Epithelial cell of proximal tubule (primary cell): ENCODE results near the gene PPARA. TPM values are rescaled to one million over a fixed set of nuclear protein-coding genes. Genes with fewer than 3 reads are reported as not detected.

ENCODE experiments used
- DNase-seq: peaks from one replicate; pipeline ENCODE4 v3.0.0-alpha.2; 2011; ENCODE audit warnings: low read depth
- H3K4me3 ChIP-seq: 2 replicates; pipeline ENCODE4 v1.5.1; 2011; ENCODE audit warnings: low read depth, mild to moderate bottlenecking, low read length
- total RNA-seq: library from RNA; depleted of rRNA; stranded (reverse); fragments of >200 nt; gene quantifications from 2 replicates; pipeline ENCODE4 v1.2.3, GENCODE V29; 2015
- TF ChIP-seq, protein P1 (sequence below): conservative IDR thresholded peaks from 2 replicates; pipeline ENCODE4 v1.5.1; 2012; ENCODE audit warnings: low read depth, mild to moderate bottlenecking, low read length

The PPARA gene
- total RNA-seq, 1 donor from 2014 or later, result 18.5 TPM

DNA sequence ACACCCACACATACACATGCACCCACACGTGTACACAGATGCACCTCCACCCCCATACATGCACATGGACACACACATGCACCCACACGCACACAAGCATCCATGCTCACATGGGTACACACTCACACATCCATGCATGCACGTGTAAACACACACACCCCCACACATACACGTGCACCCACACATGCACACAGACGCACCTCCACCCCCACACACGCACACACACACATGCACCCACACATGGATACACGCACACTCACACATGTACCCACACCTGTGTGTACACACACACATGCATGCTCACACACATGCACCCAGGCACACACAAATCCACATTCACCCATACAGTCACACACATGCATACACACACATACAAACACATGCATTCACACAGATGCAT is 75.3 kb downstream of the PPARA start:
- TF ChIP-seq, protein P1, sequence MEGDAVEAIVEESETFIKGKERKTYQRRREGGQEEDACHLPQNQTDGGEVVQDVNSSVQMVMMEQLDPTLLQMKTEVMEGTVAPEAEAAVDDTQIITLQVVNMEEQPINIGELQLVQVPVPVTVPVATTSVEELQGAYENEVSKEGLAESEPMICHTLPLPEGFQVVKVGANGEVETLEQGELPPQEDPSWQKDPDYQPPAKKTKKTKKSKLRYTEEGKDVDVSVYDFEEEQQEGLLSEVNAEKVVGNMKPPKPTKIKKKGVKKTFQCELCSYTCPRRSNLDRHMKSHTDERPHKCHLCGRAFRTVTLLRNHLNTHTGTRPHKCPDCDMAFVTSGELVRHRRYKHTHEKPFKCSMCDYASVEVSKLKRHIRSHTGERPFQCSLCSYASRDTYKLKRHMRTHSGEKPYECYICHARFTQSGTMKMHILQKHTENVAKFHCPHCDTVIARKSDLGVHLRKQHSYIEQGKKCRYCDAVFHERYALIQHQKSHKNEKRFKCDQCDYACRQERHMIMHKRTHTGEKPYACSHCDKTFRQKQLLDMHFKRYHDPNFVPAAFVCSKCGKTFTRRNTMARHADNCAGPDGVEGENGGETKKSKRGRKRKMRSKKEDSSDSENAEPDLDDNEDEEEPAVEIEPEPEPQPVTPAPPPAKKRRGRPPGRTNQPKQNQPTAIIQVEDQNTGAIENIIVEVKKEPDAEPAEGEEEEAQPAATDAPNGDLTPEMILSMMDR, result no peak
- no peak overlapping the region for H3K4me3 ChIP-seq
- no peak for DNase-seq

DNA sequence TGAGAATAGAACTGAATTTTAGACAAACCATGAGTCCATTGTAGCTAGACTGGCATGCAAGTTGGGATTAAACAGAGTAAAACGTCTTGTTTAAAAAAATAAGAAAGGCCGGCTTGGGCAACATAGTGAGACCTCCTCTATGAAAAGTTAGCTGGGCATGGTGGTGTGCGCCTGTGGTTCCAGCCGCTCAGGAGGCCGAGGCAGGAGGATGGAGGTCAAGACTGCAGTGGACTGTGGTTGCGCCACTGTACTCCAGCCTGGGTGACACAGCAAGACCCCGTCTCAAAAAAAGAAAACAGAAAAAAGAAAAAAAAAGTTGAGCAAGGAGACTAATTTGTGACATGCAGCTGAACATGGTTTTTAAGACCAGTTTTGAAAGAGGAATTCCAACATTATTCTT is 76.3 kb downstream of the PPARA start:
- TF ChIP-seq, protein P1, result no peak
- DNase-seq, result no peak
- no peak overlapping the region for H3K4me3 ChIP-seq

DNA sequence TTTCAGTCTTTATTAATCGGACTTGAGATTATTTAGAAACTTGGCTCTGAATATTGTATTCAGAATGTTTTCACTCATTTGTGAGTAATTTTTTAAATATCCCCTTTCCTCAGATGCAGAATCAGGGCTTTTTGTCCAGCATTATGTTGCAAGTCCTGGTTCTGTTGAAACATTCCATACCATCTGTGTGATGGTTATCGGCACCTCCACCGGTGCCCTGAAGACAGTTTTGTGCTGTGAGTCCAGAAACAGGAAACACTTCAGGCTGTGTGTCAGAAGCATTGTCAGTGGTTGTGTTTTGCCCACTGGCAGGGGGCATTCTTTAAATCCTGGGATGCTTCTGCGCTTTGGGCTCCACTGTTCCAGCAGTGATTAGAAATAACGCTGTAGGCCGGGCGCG is 79.4 kb downstream of the PPARA start:
- TF ChIP-seq, protein P1, result no peak
- H3K4me3 ChIP-seq, result no peak overlapping the region

DNA sequence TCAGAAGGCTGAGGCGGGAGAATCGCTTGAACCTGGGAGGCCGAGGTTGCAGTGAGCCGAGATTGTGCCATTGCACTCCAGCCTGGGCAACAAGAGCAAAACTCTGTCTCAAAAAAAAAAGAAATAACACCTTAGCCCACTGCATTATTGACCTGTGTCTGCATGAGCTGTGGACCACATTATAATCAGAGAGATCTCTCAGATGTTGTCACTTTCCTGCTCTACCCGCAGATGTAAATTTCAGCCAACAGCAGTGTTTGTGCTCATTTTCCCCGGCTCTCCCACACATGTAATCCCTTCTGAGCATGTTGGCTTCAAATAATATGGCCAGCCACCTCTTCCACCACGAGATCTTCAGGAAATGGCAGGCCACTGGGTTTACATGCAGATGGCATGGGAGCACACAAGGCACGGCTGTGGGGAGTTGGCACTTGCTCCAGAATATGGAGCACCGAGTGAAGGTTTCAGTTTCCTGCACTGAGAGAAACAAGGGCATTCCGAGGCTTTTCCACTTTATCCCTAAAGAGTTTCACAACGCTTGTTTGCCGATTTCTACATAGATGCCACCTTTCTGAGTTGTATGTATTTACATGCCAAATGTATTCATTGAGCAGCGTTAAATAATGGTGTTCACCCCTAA is 80.1 kb downstream of the PPARA start:
- no peak for DNase-seq
- no peak overlapping the region for H3K4me3 ChIP-seq
- TF ChIP-seq, protein P1, result no peak

More for the DNA sequence above, 79.4 kb downstream of the PPARA start:
- DNase-seq, result no peak

DNA sequence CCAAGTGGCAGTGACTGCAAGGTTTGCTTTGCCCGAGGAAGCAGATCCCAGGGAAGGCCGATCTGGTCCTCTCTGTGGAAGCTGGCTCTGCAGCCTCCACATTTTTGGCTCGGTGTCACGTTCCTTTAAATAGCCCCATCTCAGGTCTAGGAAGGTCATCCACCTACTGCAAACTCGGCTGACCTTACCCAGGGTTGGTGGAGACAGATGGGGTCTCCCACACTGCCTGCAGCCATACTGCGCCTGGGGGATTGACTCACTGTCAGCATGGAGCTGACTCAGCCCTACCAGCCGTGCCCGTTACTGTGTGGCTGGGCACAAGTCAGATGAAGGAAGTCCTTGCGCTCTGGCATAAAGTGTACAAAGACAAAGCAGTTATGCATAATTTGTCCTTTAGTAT is 82.9 kb downstream of the PPARA start:
- no peak overlapping the region for H3K4me3 ChIP-seq
- TF ChIP-seq, protein P1, result no peak
- no peak for DNase-seq

DNA sequence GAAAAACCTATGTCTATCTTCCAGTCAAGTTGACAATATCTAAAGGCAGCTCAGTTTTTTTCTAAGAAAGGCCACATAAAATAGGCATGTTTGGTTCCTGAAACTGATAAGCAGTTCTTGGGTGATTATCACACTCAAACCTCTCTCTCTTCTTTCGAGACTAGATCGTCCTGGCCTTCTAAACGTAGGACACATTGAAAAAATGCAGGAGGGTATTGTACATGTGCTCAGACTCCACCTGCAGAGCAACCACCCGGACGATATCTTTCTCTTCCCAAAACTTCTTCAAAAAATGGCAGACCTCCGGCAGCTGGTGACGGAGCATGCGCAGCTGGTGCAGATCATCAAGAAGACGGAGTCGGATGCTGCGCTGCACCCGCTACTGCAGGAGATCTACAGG is 84.6 kb downstream of the PPARA start:
- TF ChIP-seq, protein P1, result no peak
- H3K4me3 ChIP-seq, result no peak overlapping the region
- no peak for DNase-seq

DNA sequence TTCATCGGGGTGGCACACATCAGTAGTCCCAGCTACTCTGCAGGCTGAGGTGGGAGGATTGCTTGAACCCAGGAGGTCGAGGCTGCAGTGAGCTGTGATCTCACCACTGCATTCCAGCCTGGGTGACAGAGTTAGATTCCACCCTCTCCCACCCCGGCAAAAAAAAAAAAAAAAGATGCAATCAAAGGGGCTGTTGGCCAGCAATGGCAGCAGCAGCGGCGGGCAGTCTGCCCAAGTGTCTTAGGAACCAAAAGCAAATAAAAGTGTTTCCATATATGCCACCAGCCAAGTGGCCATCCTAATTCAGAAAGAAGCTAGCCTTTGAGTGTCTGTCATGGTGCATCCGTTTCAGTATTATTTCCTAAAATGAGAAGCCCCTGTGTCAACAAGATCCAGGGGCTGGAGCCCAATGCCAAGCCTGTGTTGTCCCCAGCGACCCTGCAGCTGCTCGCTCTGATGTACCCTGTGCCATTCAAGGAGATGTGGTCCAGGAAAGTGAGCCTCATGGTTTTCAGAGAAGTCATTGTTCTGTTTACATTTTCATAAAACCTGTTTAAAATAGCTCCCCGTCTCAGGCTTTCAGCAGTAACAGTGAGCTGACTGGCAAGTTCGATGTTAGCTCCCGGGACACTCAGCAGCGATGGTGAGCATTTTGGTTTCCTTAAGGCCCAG is 87.3 kb downstream of the PPARA start:
- no peak overlapping the region for H3K4me3 ChIP-seq
- TF ChIP-seq, protein P1, result no peak
- no peak for DNase-seq
